Esophagus muscularis mucosa (tissue), 3 donors: ENCODE measurements around the gene ITPR1.

ENCODE experiments used
- CTCF ChIP-seq, 3 experiments: fragments of 200-600 bp in 2 of 3; fragments of 450-650 bp in 1 of 3; sonication (generic) in 2 of 3; IDR thresholded peaks; one replicate each; pipeline ENCODE4 v1.5.1; 2017 to 2019; ENCODE audit warnings: antibody characterized with exemption in 3 of 3, mild to moderate bottlenecking in 2 of 3, moderate library complexity in 1 of 3
- POLR2A ChIP-seq: fragments of 450-650 bp; IDR thresholded peaks from one replicate; pipeline ENCODE4 v1.6.1; 2017; ENCODE audit warnings: antibody characterized with exemption, moderate library complexity, mild to moderate bottlenecking, low read depth

- TF ChIP-seq CTCF (IDR thresholded peaks at IDR 0.05) (no peak), POLR2A (no peak)
Observed at GRCh38 chr3:4508048-4508981, 15.2 kb downstream of the ITPR1 start.
